K562 (cell line): ENCODE measurements around the gene MBD4. TPM values are rescaled to one million over a fixed set of nuclear protein-coding genes. Genes with fewer than 3 reads are reported as not detected.

Experiments used
- ATAC-seq: fragments of 200-7000 bp; cut with Tn5 transposase; 3 replicates; pipeline ENCODE4 v1.9.1; 2020; ENCODE audit warnings: moderate library complexity
- BruUV-seq: library from RNA; stranded (reverse); fragments of 400-500 nt; replicated peaks from 2 replicates; lab custom pipeline; 2021; lab: Mats Ljungman, UMichigan
- CTCF ChIA-PET: fragments of 300-600 bp; formaldehyde crosslinking; extraction: SDS; loops from one replicate; lab custom pipeline; 2021; ENCODE audit warnings: low intra/inter-chr PET ratio; lab: Yijun Ruan, JAX
- POLR2A ChIA-PET: fragments of 300-600, 350-650 bp; sonication (Branson Sonifier 250); formaldehyde crosslinking; extraction: SDS; loops from one replicate; lab custom pipeline; 2021; ENCODE audit warnings: antibody characterized with exemption, inconsistent platforms; lab: Yijun Ruan, JAX
- DNase-seq, 4 experiments: peaks; one replicate each; pipeline versions ENCODE4 v3.0.0 to v3.0.0-alpha.2; 2011 to 2018; ENCODE audit warnings: low spot score in 3 of 4, mixed read lengths in 3 of 4; ENCODE audit errors: extremely low read depth in 1 of 4
- FAIRE-seq: peaks from 2 replicates; lab custom pipeline; 2011; peaks lifted over from hg19 to GRCh38; lab: Jason Lieb, UNC
- H2AFZ ChIP-seq: 2 replicates; pipeline ENCODE4 v1.6.0; 2011; ENCODE audit warnings: low read depth, low read length, control low read depth, inconsistent platforms
- H3K27ac ChIP-seq: fragments of 200-600 bp; 3 replicates; pipeline ENCODE4 v1.8.0; 2011; ENCODE audit warnings: low read depth, mild to moderate bottlenecking, control low read depth, inconsistent platforms, low read length, moderate library complexity, mixed read lengths; ENCODE audit errors: extremely low read depth
- H3K27me3 ChIP-seq, 2 experiments: fragments of 300-600 bp in 1 of 2; 2 replicates in 1 of 2; 3 replicates in 1 of 2; pipeline versions ENCODE4 v1.6.0 to v1.8.0; 2011; ENCODE audit warnings: inconsistent platforms in 2 of 2, low read length in 2 of 2, mild to moderate bottlenecking in 1 of 2, mixed read lengths in 1 of 2, moderate library complexity in 1 of 2; ENCODE audit not compliant: control insufficient read depth in 2 of 2, insufficient read depth in 2 of 2
- H3K36me3 ChIP-seq: fragments of 300-600 bp; 3 replicates; pipeline ENCODE4 v1.8.0; 2011; ENCODE audit warnings: mild to moderate bottlenecking, low read length, inconsistent platforms; ENCODE audit not compliant: control insufficient read depth, insufficient read depth
- H3K4me1 ChIP-seq, 2 experiments: fragments of 200-600 bp in 1 of 2; replicated peaks in 1 of 2; 2 replicates in 1 of 2; 3 replicates in 1 of 2; pipeline versions ENCODE4 v1.5.1 to v1.8.0; 2011; ENCODE audit warnings: inconsistent platforms in 2 of 2, low read length in 2 of 2, mild to moderate bottlenecking in 1 of 2, mixed read lengths in 1 of 2, moderate library complexity in 1 of 2; ENCODE audit not compliant: control insufficient read depth in 2 of 2, insufficient read depth in 2 of 2
- H3K4me2 ChIP-seq: 2 replicates; pipeline ENCODE4 v1.6.1; 2011; ENCODE audit warnings: low read length, control low read depth, inconsistent platforms, mixed read lengths; ENCODE audit not compliant: insufficient read depth
- H3K4me3 ChIP-seq: fragments of 200-600 bp; sonication (generic), shearing (Covaris generic); 2 replicates; pipeline ENCODE4 v1.5.1; 2016; ENCODE audit warnings: control low read depth, inconsistent platforms
- H3K79me2 ChIP-seq: fragments of 200-600 bp; 3 replicates; pipeline ENCODE4 v1.8.0; 2011; ENCODE audit warnings: low read length, inconsistent platforms; ENCODE audit not compliant: control insufficient read depth, insufficient read depth
- H3K9ac ChIP-seq, 2 experiments: 2 replicates each; pipeline versions ENCODE4 v1.6.0 to v1.6.1; 2011; ENCODE audit warnings: low read depth in 2 of 2, low read length in 2 of 2, control low read depth in 1 of 2, inconsistent platforms in 1 of 2, mild to moderate bottlenecking in 1 of 2, mixed read lengths in 1 of 2; ENCODE audit not compliant: insufficient read depth in 1 of 2
- H3K9me1 ChIP-seq: one replicate; pipeline ENCODE4 v1.6.0; 2011; ENCODE audit warnings: inconsistent platforms, mild to moderate bottlenecking, low read length, moderate library complexity; ENCODE audit not compliant: control insufficient read depth, insufficient read depth
- H3K9me3 ChIP-seq: replicated peaks from 2 replicates; pipeline ENCODE4 v1.5.1; 2011; ENCODE audit warnings: low read depth, low read length, inconsistent platforms; ENCODE audit not compliant: control insufficient read depth, insufficient read depth
- H4K20me1 ChIP-seq: replicated peaks from 2 replicates; pipeline ENCODE4 v1.6.1; 2011; ENCODE audit warnings: low read length, inconsistent platforms, mixed read lengths; ENCODE audit not compliant: control insufficient read depth, insufficient read depth
- BACH1 ChIP-seq: fragments of 200-800 bp; sonication (Bioruptor generic); IDR thresholded peaks from 2 replicates; pipeline ENCODE4 v1.6.1; 2016; ENCODE audit warnings: missing genetic modification characterization, missing compliant biosample characterization
- CBX1 ChIP-seq: sonication (generic); IDR thresholded peaks from 2 replicates; pipeline ENCODE4 v1.6.1; 2016; ENCODE audit warnings: antibody characterized with exemption, low read depth, mild to moderate bottlenecking
- COPS2 ChIP-seq: fragments of 450-650 bp; conservative IDR thresholded peaks from 2 replicates; pipeline ENCODE4 v1.6.1; 2016; ENCODE audit warnings: mild to moderate bottlenecking, moderate library complexity
- CTCF ChIP-seq, 3 experiments: IDR thresholded peaks in 2 of 3; conservative IDR thresholded peaks in 1 of 3; 2 replicates each; pipeline ENCODE4 v1.5.1; 2011 to 2012; ENCODE audit warnings: low read length in 3 of 3, mild to moderate bottlenecking in 3 of 3, control low read depth in 2 of 3, improper control_type of control experiment in 1 of 3, inconsistent platforms in 1 of 3, low read depth in 1 of 3, mixed read lengths in 1 of 3, moderate library complexity in 1 of 3; ENCODE audit not compliant: insufficient read depth in 2 of 3
- FOXA1 ChIP-seq: fragments of 450-650 bp; IDR thresholded peaks from 2 replicates; pipeline ENCODE4 v1.6.1; 2016; ENCODE audit warnings: mild to moderate bottlenecking, borderline replicate concordance
- HMG20A ChIP-seq: fragments of 450-650 bp; formaldehyde crosslinking; conservative IDR thresholded peaks from 2 replicates; pipeline ENCODE4 v1.4.0; 2020; ENCODE audit warnings: mild to moderate bottlenecking, mixed read lengths
- HMGN3 ChIP-seq: IDR thresholded peaks from 2 replicates; pipeline ENCODE4 v1.6.1; 2011; ENCODE audit warnings: borderline replicate concordance, low read depth, mild to moderate bottlenecking, mixed read lengths, low read length; ENCODE audit not compliant: insufficient read length; ENCODE audit errors: extremely low read depth
- HNRNPLL ChIP-seq: fragments of 200-400 bp; formaldehyde crosslinking; IDR thresholded peaks from 2 replicates; pipeline ENCODE4 v1.6.1; 2017; ENCODE audit warnings: low read length, low read depth, mild to moderate bottlenecking; ENCODE audit not compliant: poor library complexity, severe bottlenecking
- NBN ChIP-seq: fragments of 450-650 bp; IDR thresholded peaks from 2 replicates; pipeline ENCODE4 v1.6.1; 2016; ENCODE audit warnings: low read depth, mild to moderate bottlenecking
- POLR2AphosphoS5 ChIP-seq: IDR thresholded peaks from 2 replicates; pipeline ENCODE4 v1.6.1; 2011; ENCODE audit warnings: mild to moderate bottlenecking, low read depth, low read length, moderate library complexity; ENCODE audit not compliant: control insufficient read depth, insufficient read depth
- ZNF395 ChIP-seq: fragments of 200-800 bp; sonication (Bioruptor generic); IDR thresholded peaks from 2 replicates; pipeline ENCODE4 v1.6.1; 2017; ENCODE audit warnings: missing genetic modification characterization, missing compliant biosample characterization
- ZNF408 ChIP-seq: fragments of 250-450 bp; sonication (Bioruptor Pico); IDR thresholded peaks from 2 replicates; pipeline ENCODE4 v1.4.0; 2020; ENCODE audit warnings: low read depth, mild to moderate bottlenecking, moderate library complexity
- ZZZ3 ChIP-seq: fragments of 450-650 bp; IDR thresholded peaks from 2 replicates; pipeline ENCODE4 v1.6.1; 2016; ENCODE audit warnings: antibody characterized with exemption, mild to moderate bottlenecking, moderate library complexity
- WGBS: fragments of 100-300 bp; shearing (Covaris generic); methylation state at CpG from one replicate; pipeline ENCODE4 v1.1.6; 2016; ENCODE audit warnings: low coverage, mixed read lengths; ENCODE audit not compliant: insufficient coverage; ENCODE audit errors: missing lambda C conversion rate; 5-methylcytosine and 5-hydroxymethylcytosine counted together
- in situ Hi-C: fragments of 300-500 bp; cut with MboI; formaldehyde crosslinking; loops from 4 replicates; pipeline ENCODE4 v1.15.0; 2018; ENCODE audit warnings: inconsistent platforms, mixed read lengths
- intact Hi-C: fragments of 100-400 bp; cut with micrococcal nuclease; formaldehyde crosslinking; loops from 2 replicates; pipeline ENCODE4 v1.14.2; 2022
- polyA plus RNA-seq, 8 experiments: library from polyadenylated mRNA; depleted of rRNA in 4 of 8; stranded (reverse) in 5 of 8; unstranded in 3 of 8; fragments of >200 nt; fragmentation: Nextera tagmentation in 2 of 8; fragmentation: Illumina TruSeq in 1 of 8; extraction: Ambion mirVana in 2 of 8; extraction: Trizol in 1 of 8; gene quantifications; 2 replicates each; pipeline versions ENCODE4 v1.2.1 to v1.2.3, GENCODE V29; 2011 to 2014; ENCODE audit warnings: inconsistent platforms in 1 of 8, missing spikeins in 1 of 8
- total RNA-seq, 7 experiments: library from RNA; depleted of rRNA in 6 of 7; stranded (reverse); fragments of >200 nt in 6 of 7; fragmentation: Illumina TruSeq in 2 of 7; extraction: Trizol in 2 of 7; gene quantifications; 2 replicates each; pipeline versions ENCODE4 v1.2.1 to v1.2.3, GENCODE V29; 2011 to 2021; ENCODE audit warnings: low replicate concordance in 1 of 7
- TF ChIP-seq, protein P1 (sequence below): fragments of 450-650 bp; IDR thresholded peaks from 2 replicates; pipeline ENCODE4 v1.6.1; 2014; ENCODE audit warnings: low read depth, mild to moderate bottlenecking, moderate library complexity, borderline replicate concordance
- TF ChIP-seq, protein P2 (sequence below): fragments of 450-650 bp; IDR thresholded peaks from 2 replicates; pipeline ENCODE4 v1.6.1; 2017; ENCODE audit warnings: antibody characterized with exemption

MBD4 gene
- total and polyA plus RNA-seq, 9 of the 15 experiments (the other 6 are each of a cell fraction or from before 2014, with no cell fraction given), result 13.3 to 63.9 (median 39.0) TPM

- BruUV-seq, result no TSS peak
- TF ChIP-seq COPS2 (no peak), HMG20A (no peak), FOXA1 (no peak), ZNF395 (CRISPR knock-in tag) (no peak), ZNF408 (CRISPR knock-in tag) (no peak), POLR2AphosphoS5 (no peak), HNRNPLL (no peak), BACH1 (tag) (no peak), ZZZ3 (no peak), CBX1 (no peak), NBN (no peak), CTCF (IDR thresholded peaks at IDR 0.05 in 2 of 3, conservative IDR thresholded peaks at IDR 0.05 in 1 of 3; ENCODE audit: insufficient read depth in 2 of 3, low read depth in 1 of 3, low read length in 3 of 3) (no peak), HMGN3 (no peak)
- TF ChIP-seq, protein P1, sequence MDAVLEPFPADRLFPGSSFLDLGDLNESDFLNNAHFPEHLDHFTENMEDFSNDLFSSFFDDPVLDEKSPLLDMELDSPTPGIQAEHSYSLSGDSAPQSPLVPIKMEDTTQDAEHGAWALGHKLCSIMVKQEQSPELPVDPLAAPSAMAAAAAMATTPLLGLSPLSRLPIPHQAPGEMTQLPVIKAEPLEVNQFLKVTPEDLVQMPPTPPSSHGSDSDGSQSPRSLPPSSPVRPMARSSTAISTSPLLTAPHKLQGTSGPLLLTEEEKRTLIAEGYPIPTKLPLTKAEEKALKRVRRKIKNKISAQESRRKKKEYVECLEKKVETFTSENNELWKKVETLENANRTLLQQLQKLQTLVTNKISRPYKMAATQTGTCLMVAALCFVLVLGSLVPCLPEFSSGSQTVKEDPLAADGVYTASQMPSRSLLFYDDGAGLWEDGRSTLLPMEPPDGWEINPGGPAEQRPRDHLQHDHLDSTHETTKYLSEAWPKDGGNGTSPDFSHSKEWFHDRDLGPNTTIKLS, result no peak
- TF ChIP-seq, protein P2, sequence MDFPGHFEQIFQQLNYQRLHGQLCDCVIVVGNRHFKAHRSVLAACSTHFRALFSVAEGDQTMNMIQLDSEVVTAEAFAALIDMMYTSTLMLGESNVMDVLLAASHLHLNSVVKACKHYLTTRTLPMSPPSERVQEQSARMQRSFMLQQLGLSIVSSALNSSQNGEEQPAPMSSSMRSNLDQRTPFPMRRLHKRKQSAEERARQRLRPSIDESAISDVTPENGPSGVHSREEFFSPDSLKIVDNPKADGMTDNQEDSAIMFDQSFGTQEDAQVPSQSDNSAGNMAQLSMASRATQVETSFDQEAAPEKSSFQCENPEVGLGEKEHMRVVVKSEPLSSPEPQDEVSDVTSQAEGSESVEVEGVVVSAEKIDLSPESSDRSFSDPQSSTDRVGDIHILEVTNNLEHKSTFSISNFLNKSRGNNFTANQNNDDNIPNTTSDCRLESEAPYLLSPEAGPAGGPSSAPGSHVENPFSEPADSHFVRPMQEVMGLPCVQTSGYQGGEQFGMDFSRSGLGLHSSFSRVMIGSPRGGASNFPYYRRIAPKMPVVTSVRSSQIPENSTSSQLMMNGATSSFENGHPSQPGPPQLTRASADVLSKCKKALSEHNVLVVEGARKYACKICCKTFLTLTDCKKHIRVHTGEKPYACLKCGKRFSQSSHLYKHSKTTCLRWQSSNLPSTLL, result no peak
Measured at GRCh38 chr3:129410971-129411370, 28.8 kb downstream of the MBD4 start.

More at GRCh38 chr3:129410971-129411370, 28.8 kb downstream of the MBD4 start:
- Histone ChIP-seq H3K4me1 (peaks cover 23 to 35% of the 10 kb centered on the region in 2 experiments), H3K27me3 (no peaks in the 10 kb centered on the region), H2AFZ (no peak overlapping the region), H3K9ac (no peak overlapping the region), H3K36me3 (no peaks in the 10 kb centered on the region), H3K27ac (no peak overlapping the region), H4K20me1 (no peaks in the 10 kb centered on the region), H3K4me2 (no peak overlapping the region), H3K9me3 (no peaks in the 10 kb centered on the region), H3K79me2 (no peaks in the 10 kb centered on the region), H3K4me3 (no peak overlapping the region), H3K9me1 (no peaks in the 10 kb centered on the region)
- POLR2A ChIA-PET, result interaction anchor here (0.9 kb wide), 1 partner anchor 17 kb away, joined by 3 read pairs; no protein-coding TSS in a partner anchor
- DNase-seq (no peak), ATAC-seq (no peak), FAIRE-seq (no peak)
- intact Hi-C loops, result loop anchor here (10.0 kb wide), 1 partner anchor 86 kb away; no protein-coding TSS in a partner anchor
- CTCF ChIA-PET, result no interaction called here
- in situ Hi-C loops, result no loop called here
- WGBS, result 87% methylated on average over 10 of the region's 17 CpGs
